Measurements from ENCODE around the gene BEND5.

The BEND5 gene

GRCh38 chr1:48776393-48777218, at the start of gene BEND5:
Gene BEND5, minus strand, starts transcription at chr1:48776891. Its CDS starts 60 bp downstream, at chr1:48776831.
- DNase-seq (ENCODE audit: low read depth in 2 of 2): peak; percentile 52 to 56

GRCh38 chr1:48823168-48823567, 46.5 kb upstream of the BEND5 start:
- DNase-seq (ENCODE audit: low read depth in 2 of 2): no peak

GRCh38 chr1:48820491-48820890, 43.8 kb upstream of the BEND5 start:
- no peak for DNase-seq (ENCODE audit: low read depth in 2 of 2)

GRCh38 chr1:48817505-48818114, 40.9 kb upstream of the BEND5 start:
- peak in 1 of 2 experiments; percentile 20 for DNase-seq (ENCODE audit: low read depth in 2 of 2)

GRCh38 chr1:48810740-48811139, 34.0 kb upstream of the BEND5 start:
- no peak for DNase-seq (ENCODE audit: low read depth in 2 of 2)

GRCh38 chr1:48808496-48808895, 31.8 kb upstream of the BEND5 start:
- no peak for DNase-seq (ENCODE audit: low read depth in 2 of 2)

- peak; percentile 5 to 6 for DNase-seq (ENCODE audit: low read depth in 2 of 2)
Measured at GRCh38 chr1:48807554-48808260, 31.0 kb upstream of the BEND5 start.

- DNase-seq (ENCODE audit: low read depth in 2 of 2): no peak
Measured at GRCh38 chr1:48803474-48803873, 26.8 kb upstream of the BEND5 start.

- no peak for DNase-seq (ENCODE audit: low read depth in 2 of 2)
Measured at GRCh38 chr1:48794816-48795215, 18.1 kb upstream of the BEND5 start.

- DNase-seq (ENCODE audit: low read depth in 2 of 2): no peak
Measured at GRCh38 chr1:48793863-48794262, 17.2 kb upstream of the BEND5 start.

GRCh38 chr1:48792961-48793360, 16.3 kb upstream of the BEND5 start:
- DNase-seq (ENCODE audit: low read depth in 2 of 2): no peak

GRCh38 chr1:48790397-48790796, 13.7 kb upstream of the BEND5 start:
- DNase-seq (ENCODE audit: low read depth in 2 of 2): no peak

- no peak for DNase-seq (ENCODE audit: low read depth in 2 of 2)
Measured at GRCh38 chr1:48789903-48790302, 13.2 kb upstream of the BEND5 start.

GRCh38 chr1:48785869-48786268, 9.2 kb upstream of the BEND5 start:
- DNase-seq (ENCODE audit: low read depth in 2 of 2): no peak

GRCh38 chr1:48784301-48784700, 7.6 kb upstream of the BEND5 start:
- DNase-seq (ENCODE audit: low read depth in 2 of 2): no peak

GRCh38 chr1:48777219-48777895, 666 bp upstream of the BEND5 start:
- no peak for DNase-seq (ENCODE audit: low read depth in 2 of 2)

GRCh38 chr1:48775831-48776392, 779 bp downstream of the BEND5 start:
- no peak for DNase-seq (ENCODE audit: low read depth in 2 of 2)

- DNase-seq (ENCODE audit: low read depth in 2 of 2): no peak
Measured at GRCh38 chr1:48773133-48773532, 3.6 kb downstream of the BEND5 start.

GRCh38 chr1:48772211-48772610, 4.5 kb downstream of the BEND5 start:
- DNase-seq (ENCODE audit: low read depth in 2 of 2): no peak

GRCh38 chr1:48771561-48771960, 5.1 kb downstream of the BEND5 start:
- DNase-seq (ENCODE audit: low read depth in 2 of 2): no peak

GRCh38 chr1:48767975-48768510, 8.6 kb downstream of the BEND5 start:
- DNase-seq (ENCODE audit: low read depth in 2 of 2): peak in 1 of 2 experiments; percentile 31

All from fibroblast of skin of left quadriceps (primary cell).